Coronary artery (tissue), 2 donors: ENCODE data around the gene IDUA.
"Not testable (repeated sequence)": the region's sequence is repeated elsewhere in the genome, so short reads cannot be mapped to it uniquely, and the experiment has no call there.

Source experiments
- DNase-seq: peaks from one replicate; pipeline ENCODE4 v3.0.0-alpha.2; 2017; ENCODE audit warnings: low spot score
- H3K27ac ChIP-seq, 2 donors: fragments of 200-600 bp; sonication (generic); one replicate each; pipeline ENCODE4 v1.5.1; 2016 to 2019
- H3K4me3 ChIP-seq: fragments of 200-600 bp; sonication (generic); 2 replicates; pipeline ENCODE4 v1.5.1; 2016; ENCODE audit warnings: mild to moderate bottlenecking, moderate library complexity
- CTCF ChIP-seq: fragments of 200-600 bp; sonication (generic); IDR thresholded peaks from one replicate; pipeline ENCODE4 v1.5.1; 2019; ENCODE audit warnings: antibody characterized with exemption

Gene IDUA

GRCh38 chr4:970046-970745 lies 16.6 kb upstream of the IDUA start:
- Histone ChIP-seq H3K27ac (no peak overlapping the region), H3K4me3 (no peak overlapping the region)
- no peak for DNase-seq
- TF ChIP-seq CTCF: no peak

- no peak overlapping the region for H3K27ac ChIP-seq
- TF ChIP-seq CTCF: no peak
- DNase-seq: no peak
- H3K4me3 ChIP-seq: no peak overlapping the region
Measured at GRCh38 chr4:970854-971520, 15.9 kb upstream of the IDUA start.

- Histone ChIP-seq H3K4me3 (peak overlapping the region; percentile 94), H3K27ac (no peak overlapping the region)
- no peak for DNase-seq
- TF ChIP-seq CTCF: no peak
Measured at GRCh38 chr4:971666-972500, 15.0 kb upstream of the IDUA start.

- no peak for TF ChIP-seq CTCF
- peak overlapping the region; percentile 94 for H3K4me3 ChIP-seq
- peak overlapping the region in 1 of 2 donors; percentile 41 for H3K27ac ChIP-seq
- DNase-seq: no peak
Measured at GRCh38 chr4:972651-973424, 14.0 kb upstream of the IDUA start.

- Histone ChIP-seq H3K27ac (peak within 1 kb of the TSS in 1 of 2 donors; percentile 46), H3K4me3 (peak within 1 kb of the TSS; percentile 94)
- TF ChIP-seq CTCF: no peak
- DNase-seq: peak; percentile 89
Measured at GRCh38 chr4:973431-974397, 13.1 kb upstream of the IDUA start, which contains the start of gene DGKQ. Gene DGKQ, minus strand, starts transcription at chr4:973569. Its CDS starts 87 bp downstream, at chr4:973482.

GRCh38 chr4:974668-975067 lies 12.2 kb upstream of the IDUA start:
- TF ChIP-seq CTCF: no peak
- H3K4me3 ChIP-seq: no peak overlapping the region
- no peak overlapping the region for H3K27ac ChIP-seq
- DNase-seq: no peak

GRCh38 chr4:976016-976415 lies 10.8 kb upstream of the IDUA start:
- not testable (repeated sequence) for DNase-seq, H3K27ac ChIP-seq, H3K4me3 ChIP-seq
